Measurements from ENCODE around the gene MCM9.
A peak's percentile ranks its signal among the peaks of the same experiment; 100 is the strongest.

The MCM9 gene

DNA sequence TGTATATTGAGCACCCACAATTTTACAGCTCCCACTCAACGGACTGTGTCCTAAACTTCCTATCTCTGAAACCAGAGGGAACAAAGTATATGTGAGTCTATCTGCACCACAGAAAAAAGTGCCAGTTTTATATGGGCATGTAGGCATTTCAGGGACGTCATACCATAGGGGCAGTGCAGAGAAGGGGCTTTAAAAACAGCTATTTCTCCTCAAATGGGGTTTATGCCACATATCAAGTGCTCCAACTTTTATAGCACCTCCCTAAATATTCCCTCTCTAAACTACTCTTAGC lies 69.9 kb downstream of the MCM9 start:
- DNase-seq (ENCODE audit: low read depth in 4 of 4, low spot score in 1 of 4) = no peak

DNA sequence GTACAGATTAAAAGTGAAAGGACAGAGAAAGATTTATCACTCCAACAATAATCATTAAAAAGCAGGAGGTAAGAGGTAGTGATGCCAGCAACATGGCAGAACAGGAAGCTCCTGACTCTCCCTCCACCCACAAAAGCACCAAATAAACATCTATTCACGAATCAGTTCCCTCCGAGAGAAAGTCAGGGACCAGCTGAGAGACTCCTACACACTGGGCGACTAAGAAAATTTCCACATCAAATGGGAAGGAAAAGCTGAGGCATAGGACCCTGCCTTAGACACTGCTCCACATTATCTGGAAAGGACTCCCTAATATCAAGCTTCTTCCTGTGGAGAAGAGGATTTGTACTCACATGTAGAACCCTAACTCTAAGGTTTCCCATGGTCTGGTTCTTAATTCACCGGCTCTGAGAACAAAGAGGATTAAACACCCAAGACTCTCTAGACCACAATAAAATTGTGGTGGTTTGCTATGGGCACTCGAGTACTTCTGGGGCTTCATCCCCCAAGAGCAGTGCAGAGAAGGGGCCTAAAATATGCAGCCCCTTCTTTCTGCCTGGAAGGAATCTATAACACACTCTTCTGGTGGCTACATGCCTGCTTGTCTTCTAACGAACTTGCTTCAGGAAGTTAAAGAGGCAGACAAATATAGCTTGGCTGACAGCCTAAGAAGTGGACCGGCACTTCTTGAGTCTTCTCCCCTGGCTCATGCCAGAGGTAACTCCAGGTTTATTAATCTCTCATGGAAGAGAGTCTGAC lies 70.4 kb downstream of the MCM9 start:
- DNase-seq (ENCODE audit: low read depth in 4 of 4, low spot score in 1 of 4) = no peak

DNA sequence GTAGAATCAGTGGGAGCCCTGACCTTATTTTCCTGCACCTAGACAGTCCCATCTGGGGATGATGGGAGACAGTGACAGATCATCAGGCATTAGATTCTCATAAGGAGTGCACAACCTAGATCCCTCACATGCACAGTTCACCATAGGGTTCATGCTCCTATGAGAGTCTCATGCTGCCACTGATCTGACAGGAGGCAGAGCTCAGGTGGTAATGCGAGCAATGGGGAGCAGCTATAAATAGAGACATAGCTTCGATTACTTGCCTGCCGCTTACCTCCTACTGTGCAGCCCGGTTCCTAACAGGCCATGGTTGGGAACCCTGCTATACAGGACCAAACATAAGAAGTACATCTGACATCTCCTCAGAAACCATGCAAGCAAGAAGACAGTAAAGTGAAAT lies 72.5 kb downstream of the MCM9 start:
- no peak for DNase-seq (ENCODE audit: low read depth in 4 of 4, low spot score in 1 of 4)

DNA sequence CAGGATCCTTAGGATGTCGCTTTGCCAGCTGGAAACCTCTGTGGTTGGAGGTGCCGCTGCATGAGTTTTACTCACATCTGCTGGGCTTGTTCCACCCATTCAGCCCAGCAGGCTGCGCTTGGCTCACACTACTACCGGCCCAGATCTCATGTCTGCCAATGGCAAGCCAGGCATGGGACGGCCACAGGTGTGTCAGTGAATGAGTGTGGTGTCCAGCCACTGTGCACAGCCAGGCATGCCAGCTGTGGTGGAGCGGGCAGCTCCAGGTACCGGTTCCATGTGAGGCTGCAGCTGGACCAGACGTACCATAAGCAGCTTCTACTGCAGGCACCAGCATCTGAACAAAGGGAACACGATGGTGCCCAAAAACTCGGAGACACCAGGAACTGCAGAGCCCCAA lies 74.1 kb downstream of the MCM9 start:
- no peak for DNase-seq (ENCODE audit: low read depth in 4 of 4, low spot score in 1 of 4)

DNA sequence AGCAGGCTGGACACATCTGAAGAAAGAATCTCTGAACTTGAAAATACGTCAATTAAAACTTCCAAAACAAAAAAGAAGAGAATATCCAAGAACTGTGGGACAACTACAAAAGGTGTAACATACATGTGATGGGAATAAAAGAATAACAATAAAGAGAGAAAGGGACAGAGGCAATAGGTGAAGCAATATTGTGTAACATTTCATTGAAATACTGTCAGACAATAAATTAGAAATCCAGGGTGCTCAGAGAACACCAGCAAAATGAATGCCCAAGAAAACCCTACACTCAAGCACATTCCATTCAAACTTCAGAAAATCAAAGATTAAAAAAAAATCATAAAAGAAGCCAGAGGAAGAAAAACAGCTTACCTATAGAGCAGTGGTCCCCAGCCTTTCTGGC lies 74.6 kb downstream of the MCM9 start:
- no peak for DNase-seq (ENCODE audit: low read depth in 4 of 4, low spot score in 1 of 4)

DNA sequence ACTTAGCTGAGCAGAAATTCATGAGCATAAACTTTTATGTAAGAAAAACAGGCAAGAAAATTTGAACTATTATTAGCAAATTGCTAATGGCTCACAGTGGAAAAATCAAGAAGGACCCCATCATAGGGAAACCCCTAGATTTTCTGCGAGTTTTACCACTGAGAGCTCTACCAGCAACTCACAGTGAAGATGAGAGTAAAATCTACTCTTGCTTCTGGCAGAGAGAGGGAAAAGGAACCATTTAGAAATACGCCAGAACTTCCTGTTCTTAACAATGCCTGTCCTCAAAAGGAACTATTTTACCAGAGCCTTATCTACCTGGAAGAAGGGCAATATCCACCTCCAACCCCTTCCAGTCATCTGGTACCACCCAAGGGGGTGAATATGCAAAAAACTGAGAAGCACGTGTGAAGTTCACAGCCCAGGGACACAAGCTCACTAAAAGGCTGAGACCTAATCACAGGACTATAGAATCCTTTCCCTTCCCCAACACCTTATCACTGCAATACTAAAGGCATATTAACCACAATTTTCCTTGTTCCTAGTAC lies 75.4 kb downstream of the MCM9 start:
- no peak for DNase-seq (ENCODE audit: low read depth in 4 of 4, low spot score in 1 of 4)

DNA sequence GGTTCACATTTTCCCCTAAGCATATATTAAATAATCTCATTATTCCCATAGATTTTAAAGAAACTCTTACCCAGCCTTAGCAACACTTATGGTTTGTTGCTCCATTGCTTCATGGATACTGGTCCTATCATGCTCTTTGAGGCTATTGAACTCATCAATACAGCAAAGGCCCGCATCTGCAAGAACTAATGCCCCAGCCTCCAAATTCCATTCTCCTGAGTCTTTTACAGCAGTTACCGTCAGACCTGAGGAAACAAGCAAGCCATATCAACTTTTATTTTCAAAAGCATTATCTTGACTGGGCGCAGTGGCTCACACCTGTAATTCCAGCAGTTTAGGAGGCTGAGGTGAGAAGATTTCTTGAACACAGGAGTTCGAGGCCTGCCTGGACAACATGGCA lies 78.7 kb downstream of the MCM9 start:
- DNase-seq (ENCODE audit: low read depth in 4 of 4, low spot score in 1 of 4) = no peak

DNA sequence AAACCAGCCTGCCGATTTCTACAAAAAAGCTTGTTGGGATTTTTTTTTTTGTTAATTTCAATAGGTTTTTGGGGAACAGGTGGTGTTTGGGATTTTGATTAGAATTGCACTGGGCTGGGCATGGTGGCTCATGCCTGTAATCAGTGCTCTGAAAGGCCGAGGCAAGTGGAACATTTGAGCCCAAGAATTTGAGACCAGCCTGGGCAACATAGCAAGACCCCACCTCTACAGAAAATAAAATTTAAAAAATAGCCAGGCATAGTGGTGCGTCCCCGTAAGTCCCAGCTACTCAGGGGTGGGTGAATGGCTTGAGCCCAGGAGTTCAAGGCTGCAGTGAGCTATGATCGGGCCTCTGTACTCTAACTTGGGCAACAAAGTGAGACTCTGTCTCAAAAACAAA lies 81.6 kb downstream of the MCM9 start:
- no peak for DNase-seq (ENCODE audit: low read depth in 4 of 4, low spot score in 1 of 4)

DNA sequence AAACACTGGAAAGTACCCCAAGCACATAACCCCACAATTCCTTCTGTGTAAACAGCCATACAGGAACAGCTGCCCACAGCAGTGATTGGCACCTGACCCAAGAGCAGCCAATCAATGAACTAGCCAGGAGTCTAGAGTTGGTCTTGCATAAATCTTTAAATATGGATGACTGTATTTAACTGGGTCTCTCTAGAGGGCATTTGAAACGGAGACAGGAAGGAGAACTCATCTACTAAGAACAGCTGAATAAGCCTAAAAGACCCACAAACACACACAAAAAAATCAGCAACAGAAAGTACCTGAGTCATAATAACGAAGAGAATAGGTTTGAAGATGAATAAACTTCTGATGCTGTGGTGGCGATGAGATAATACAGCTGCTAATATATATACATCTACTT lies 90.0 kb downstream of the MCM9 start:
- DNase-seq (ENCODE audit: low read depth in 4 of 4, low spot score in 1 of 4) = no peak

DNA sequence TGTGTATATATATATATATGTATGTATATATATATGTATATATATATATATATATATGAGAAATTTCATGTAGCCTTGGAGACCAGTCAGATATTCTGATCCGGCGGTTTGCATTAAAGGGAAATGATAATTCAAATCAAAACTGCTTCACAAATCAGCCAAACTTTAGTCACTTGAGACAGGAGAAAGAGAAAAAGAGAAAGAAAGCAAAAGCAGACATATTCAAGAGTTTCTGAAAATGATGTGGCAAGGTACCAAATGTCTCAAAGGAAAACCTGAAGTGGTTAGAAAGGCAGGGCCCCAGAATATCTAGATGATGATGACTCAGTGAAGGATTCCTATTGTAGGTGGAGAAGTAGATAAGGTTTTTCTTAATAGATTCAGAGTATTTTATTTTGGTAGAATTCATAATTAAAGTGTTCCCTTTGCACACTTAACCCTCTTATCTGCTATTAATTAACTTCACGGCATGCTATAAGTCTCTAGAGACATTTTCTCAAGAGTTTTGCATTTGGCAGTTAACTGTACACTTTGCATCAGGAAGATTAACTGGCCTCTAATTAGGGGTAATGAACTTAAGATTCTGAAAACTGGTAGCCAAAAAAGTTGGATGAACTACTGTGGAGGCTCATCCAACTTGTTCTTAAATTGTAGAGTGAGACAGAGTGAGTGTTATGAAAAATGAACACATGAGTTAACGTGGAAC lies 91.1 kb downstream of the MCM9 start:
- no peak for DNase-seq (ENCODE audit: low read depth in 4 of 4, low spot score in 1 of 4)

DNA sequence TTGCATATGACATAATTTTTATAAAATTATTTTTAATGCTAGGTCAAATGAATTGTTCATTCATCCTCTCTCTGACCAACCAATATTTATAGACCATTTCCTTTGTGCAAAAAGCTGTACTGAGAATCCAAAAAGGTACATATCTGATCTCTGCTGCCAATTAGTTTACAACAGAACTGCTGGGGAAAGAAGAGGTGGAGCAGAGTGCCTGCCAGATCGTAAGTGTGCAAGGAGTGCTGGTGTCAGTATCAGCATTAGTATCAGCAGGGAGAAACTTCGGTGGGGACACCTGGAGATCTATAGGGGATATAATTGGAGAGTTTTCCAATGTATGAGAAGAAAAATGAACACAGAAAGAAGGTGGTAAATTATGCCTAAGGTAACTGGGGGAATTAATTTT lies 104.3 kb downstream of the MCM9 start:
- no peak for DNase-seq (ENCODE audit: low read depth in 4 of 4, low spot score in 1 of 4)

DNA sequence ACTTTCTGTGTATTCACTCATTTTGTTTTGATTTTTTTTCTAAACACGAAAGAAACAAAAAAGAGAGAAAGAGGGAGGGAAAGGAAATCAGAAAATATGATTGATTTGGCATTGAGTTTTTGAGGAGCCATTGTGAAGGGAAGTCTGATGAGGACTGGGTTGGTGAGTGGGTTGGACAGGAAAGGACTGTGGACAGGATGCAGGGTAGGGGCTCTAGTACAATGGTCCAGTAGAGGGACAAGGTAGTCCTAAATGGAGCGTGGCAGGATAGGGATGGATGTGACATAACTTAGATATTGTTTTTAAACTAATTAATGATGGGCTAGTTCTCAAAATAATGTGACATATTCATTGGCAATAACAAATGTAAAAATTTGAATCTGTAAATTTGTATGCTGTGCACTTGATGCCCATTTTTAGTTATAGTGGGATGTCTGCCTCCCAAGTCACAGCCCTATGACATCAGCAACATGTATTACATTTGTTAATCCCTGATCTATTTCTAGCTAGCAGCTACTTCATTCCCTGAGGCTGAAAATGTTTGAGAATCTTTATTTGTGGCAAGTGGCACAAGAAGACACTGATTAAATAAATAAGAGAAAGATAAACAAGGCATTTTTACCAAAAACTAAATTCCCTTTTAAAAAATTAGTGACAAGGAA lies 105.0 kb downstream of the MCM9 start:
- no peak for DNase-seq (ENCODE audit: low read depth in 4 of 4, low spot score in 1 of 4)

DNA sequence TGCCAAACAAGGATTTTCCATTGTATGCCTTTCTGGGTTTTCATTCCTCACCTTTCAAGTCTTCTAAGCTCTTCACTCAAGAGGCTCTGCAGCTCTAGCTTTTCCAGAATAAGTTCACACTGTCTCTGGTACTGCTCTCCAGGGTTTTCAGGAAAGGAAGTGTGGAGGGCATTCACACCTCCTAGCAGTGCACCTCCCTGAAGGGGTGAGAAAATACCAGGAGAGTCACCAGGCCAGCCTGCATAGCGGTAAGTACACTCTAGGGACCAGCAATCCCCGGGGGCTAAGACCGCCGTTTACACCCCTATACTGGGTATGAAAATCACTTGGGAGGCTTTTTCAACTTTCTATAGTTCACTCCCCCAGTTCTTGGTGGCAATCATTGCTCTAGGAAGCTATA lies 108.9 kb downstream of the MCM9 start:
- no peak for DNase-seq (ENCODE audit: low read depth in 4 of 4, low spot score in 1 of 4)

DNA sequence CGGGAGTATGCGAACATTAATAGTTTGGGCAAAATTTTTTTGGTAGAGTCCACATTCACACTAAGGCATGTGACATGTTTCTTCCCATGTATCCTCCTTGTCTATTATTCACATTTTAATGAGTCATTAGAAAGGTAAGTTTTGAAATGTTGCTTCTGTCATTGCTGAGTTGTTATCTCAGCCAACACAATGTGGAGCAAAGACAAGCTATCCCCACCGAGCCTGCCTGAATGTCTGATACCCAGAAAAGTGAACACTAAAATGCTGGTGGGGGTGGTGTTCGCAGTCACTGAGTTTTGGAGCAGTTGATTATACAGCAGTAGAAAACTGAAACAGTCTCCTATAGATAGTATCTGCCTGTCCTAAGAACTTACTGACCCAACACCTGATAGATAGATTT lies 109.3 kb downstream of the MCM9 start:
- DNase-seq (ENCODE audit: low read depth in 4 of 4, low spot score in 1 of 4) = no peak

DNA sequence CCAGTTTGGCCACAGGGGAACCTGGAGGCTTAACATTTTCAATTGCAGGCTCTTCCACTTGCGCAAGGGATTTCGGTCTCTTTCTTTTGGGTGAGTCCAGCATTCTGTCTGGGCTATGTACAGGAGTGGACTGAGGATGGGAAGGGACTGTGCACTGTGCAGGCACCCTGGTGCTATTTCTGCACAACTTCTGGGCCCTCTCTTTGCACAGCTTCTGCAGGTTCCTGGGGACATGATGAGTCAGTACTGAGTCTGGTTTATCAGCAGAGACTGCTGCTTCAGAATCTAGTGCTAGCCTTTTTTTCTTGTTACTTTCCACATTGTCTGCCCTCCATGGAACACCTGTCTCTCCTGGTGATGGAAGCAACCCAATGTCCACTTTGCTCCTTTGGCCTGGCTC lies 119.5 kb downstream of the MCM9 start:
- no peak for DNase-seq (ENCODE audit: low read depth in 4 of 4, low spot score in 1 of 4)

DNA sequence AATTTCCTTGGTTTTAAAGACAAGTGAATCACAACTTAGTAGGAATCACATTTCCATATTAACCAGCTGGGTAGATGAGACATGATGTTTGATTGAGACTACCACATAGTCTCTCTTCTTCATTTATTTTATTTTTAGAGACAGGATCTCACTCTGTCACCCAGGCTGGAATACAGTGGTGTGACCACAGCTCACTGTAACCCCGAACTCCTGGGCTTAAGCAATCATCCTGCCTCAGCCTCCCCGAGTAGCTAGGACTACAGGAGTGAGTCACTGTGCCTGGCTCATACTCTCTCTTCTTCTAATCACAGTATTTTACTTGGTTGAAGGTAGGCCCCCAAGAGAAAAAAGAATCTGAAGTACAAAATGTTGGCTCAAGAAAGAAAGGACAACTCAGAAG lies 121.2 kb downstream of the MCM9 start:
- DNase-seq (ENCODE audit: low read depth in 4 of 4, low spot score in 1 of 4) = peak in 1 of 4 experiments; percentile 16

DNA sequence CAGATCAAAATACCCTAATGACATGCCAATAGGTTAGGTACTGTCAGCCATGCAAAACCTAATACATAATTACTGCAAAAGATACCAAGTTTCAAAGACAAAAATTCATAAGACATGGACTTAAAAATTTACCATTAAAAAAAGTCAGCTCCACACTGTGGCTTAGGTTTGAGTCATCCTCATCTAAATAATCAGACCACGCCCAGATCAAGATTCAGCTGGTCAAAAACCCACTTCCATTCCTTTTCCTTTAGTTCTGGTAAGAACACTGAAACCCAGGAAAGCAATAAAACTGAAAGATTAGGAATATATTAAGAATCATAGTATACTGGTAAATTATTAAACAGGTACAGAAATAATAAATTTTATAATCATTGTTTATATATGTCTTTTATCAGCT lies 122.0 kb downstream of the MCM9 start:
- no peak for DNase-seq (ENCODE audit: low read depth in 4 of 4, low spot score in 1 of 4)

DNA sequence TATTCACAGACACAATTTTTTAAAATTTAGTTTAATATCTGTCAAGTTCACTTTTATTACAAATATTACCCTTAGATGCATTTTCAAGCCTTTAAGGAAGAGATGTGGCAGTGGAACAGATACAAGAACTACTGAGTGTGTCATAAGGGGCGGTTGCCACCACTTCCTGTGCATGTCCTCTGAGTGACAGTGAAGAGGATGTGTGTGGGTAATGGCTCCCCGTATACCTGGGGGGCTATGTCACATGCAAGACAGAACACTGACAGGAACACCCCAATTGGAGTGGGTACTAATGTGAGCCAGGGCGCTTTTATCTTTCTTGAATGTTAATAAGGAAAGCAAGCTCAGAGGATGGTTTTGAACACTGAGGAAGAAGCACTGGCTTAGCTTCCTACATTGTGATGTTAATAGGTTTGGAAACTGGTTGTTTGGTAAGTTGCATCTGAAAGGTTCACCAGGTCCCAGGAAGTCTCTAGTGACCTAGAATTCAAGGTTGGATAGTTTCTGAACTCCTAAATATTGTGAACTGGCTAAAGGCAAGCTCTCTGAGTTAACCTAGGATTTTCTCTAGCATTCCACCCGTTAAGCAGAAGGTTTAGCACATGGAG lies 124.4 kb downstream of the MCM9 start:
- peak in 2 of 4 experiments; percentile 26 to 40 for DNase-seq (ENCODE audit: low read depth in 4 of 4, low spot score in 1 of 4)

DNA sequence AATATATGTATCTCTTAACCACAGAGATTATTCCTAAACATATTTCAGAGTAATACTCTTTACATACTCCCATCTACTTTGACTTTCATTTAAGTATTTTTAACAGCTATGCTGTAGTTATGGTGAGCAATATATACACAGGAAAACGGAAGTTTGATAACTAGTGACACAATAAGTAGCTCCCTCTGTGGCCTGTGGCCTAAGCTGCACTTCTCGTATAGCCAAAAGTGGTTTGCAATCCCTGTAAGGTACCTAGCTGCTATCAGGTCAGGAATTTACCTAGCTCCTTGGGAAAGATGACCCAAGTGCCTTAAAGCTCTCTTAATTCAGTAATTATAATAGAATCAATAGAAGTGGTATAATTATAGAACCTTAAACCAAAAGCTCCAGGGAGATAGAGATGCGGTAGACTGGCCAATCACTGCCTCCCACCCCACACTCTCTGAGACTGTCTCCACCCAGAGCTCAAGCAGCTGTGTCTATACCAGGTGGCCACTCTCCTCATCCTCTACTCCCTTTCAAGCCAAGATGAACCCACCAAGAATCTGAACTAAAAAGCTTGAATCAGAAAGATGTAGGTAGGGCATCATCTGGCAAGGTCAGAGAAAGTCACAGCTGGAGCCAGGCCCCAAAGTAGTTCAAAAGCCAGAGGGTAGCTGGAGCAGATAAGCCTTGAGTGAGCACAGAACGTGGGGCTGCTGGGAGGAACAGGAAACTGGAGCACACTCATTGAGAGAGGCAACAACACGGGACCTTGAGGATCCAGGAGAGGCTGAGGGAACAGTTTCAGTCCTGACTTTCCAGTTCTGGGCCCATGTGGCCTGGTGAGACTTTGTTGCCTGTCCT lies 125.9 kb downstream of the MCM9 start:
- no peak for DNase-seq (ENCODE audit: low read depth in 4 of 4, low spot score in 1 of 4)

DNA sequence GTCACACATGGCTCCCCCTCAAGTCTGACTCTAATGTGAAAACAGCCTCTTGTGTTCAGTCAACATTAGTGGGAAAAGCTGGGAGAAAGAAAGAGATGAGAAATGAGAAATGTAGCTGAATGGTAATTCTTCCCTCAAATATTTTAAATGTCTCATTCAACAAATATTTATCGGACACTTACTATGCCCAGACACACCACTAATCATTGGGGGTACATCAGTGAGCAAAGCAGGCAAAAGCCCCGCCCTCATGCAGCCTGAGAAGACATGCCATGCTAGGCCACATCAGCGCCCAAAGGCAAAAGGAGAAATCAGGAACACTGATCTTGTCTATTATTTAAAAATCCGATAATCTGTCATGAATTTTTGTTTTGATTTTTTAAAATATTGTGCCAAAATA lies 130.9 kb downstream of the MCM9 start:
- DNase-seq (ENCODE audit: low read depth in 4 of 4, low spot score in 1 of 4) = no peak

DNA sequence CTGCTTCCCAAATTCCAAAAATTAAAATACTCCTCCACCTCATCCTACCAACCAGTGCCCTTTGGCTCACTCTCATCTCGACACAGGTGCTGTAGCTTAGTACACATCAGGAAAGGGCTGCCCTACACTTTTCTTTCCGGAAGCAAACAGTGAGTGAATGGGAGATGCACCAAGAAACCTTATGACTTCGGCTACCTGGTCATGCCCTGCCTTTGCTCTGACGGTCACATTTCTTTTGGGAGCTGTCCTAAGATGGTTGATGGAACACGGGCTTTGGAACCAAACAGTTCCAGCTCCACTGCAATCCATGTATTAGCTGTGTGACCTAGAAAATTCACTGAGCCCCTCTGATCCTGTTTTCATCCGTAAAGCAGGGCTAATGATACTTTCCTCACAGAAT lies 133.7 kb downstream of the MCM9 start:
- DNase-seq (ENCODE audit: low read depth in 4 of 4, low spot score in 1 of 4) = no peak
